Thyroid gland (tissue), 4 donors: ENCODE results near the gene PRMT3. TPM values are rescaled to one million over a fixed set of nuclear protein-coding genes. Genes with fewer than 3 reads are reported as not detected.

Experiments
- DNase-seq, 2 donors: peaks; one replicate each; pipeline ENCODE4 v3.0.0-alpha.2; 2019
- H3K27ac ChIP-seq, 3 donors: fragments of 200-600 bp; sonication (generic); 1 replicate in 2 of 3; 2 replicates in 1 of 3; pipeline ENCODE4 v1.5.1; 2016 to 2019; ENCODE audit warnings: mild to moderate bottlenecking in 1 of 3, moderate library complexity in 1 of 3
- H3K27me3 ChIP-seq: fragments of 200-600 bp; sonication (generic); one replicate; pipeline ENCODE4 v1.5.1; 2019
- H3K36me3 ChIP-seq, 2 donors: fragments of 200-600 bp; sonication (generic); one replicate each; pipeline ENCODE4 v1.5.1; 2016 to 2019
- H3K4me1 ChIP-seq, 2 donors: fragments of 200-600 bp; sonication (generic); one replicate each; pipeline ENCODE4 v1.5.1; 2017 to 2019
- H3K4me3 ChIP-seq, 3 donors: fragments of 200-600 bp; sonication (generic); replicated peaks in 1 of 3; 1 replicate in 2 of 3; 2 replicates in 1 of 3; pipeline ENCODE4 v1.5.1; 2016; ENCODE audit warnings: mild to moderate bottlenecking in 1 of 3
- H3K9me3 ChIP-seq: fragments of 200-600 bp; sonication (generic); one replicate; pipeline ENCODE4 v1.5.1; 2017
- CTCF ChIP-seq, 6 experiments: fragments of 200-600 bp in 3 of 6; fragments of 450-650 bp in 3 of 6; sonication (generic) in 3 of 6; IDR thresholded peaks; one replicate each; pipeline ENCODE4 v1.5.1; 2016 to 2019; ENCODE audit warnings: antibody characterized with exemption in 6 of 6, mild to moderate bottlenecking in 2 of 6, inconsistent platforms in 1 of 6, moderate library complexity in 1 of 6
- POLR2A ChIP-seq, 2 donors: fragments of 450-650 bp; IDR thresholded peaks; one replicate each; pipeline ENCODE4 v1.6.1; 2017; ENCODE audit warnings: antibody characterized with exemption in 2 of 2, mild to moderate bottlenecking in 2 of 2, moderate library complexity in 1 of 2
- WGBS, 2 donors: methylation state at CpG; one replicate each; pipeline ENCODE4 v1.1.5; 2017; 5-methylcytosine and 5-hydroxymethylcytosine counted together
- intact Hi-C: fragments of 100-400 bp; cut with DNase I; formaldehyde crosslinking; loops from one replicate; pipeline ENCODE4 v1.15.1; 2023
- total RNA-seq, 4 donors: library from RNA; depleted of rRNA; stranded (reverse); fragments of >200 nt; gene quantifications; one replicate each; pipeline ENCODE4 v1.2.3, GENCODE V29; 2016

The PRMT3 gene
- total RNA-seq, 4 donors from 2014 or later: 40.3 to 81.1 (median 75.3) TPM

DNA sequence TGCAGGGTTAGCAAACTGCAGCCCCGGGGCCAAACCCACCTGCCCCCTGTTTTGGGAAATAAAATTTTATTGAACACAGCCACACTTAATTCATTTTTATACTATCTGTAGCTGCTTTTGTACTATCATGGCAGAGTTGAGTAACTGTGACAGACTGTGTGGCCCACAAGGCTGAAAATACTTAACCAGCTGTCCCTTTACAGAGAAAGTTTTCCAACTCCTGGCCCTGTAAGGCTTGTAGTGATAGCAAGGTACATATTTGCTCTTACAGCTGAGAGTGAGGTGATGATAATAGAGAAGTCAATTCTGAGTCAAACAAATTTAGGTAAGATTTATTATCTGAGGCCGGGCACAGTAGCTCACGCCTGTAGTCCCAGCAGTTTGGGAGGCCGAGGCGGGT, 124.5 kb downstream of the PRMT3 start:
- intact Hi-C loops: no loop called here
- no peak for DNase-seq
- 94 to 98% methylated on average over 5 of the region's 5 CpGs for WGBS, 2 donors
- TF ChIP-seq CTCF (IDR thresholded peaks at IDR 0.05) (no peak), POLR2A (IDR thresholded peaks at IDR 0.05) (no peak)
- H3K4me1 ChIP-seq: no peaks in the 10 kb centered on the region
- no peak overlapping the region for H3K27ac ChIP-seq
- no peaks in the 10 kb centered on the region for H3K36me3 ChIP-seq
- H3K9me3 ChIP-seq: no peaks in the 10 kb centered on the region
- H3K4me3 ChIP-seq: no peak overlapping the region
- no peaks in the 10 kb centered on the region for H3K27me3 ChIP-seq

GRCh38 chr11:20512869-20513268, 125.4 kb downstream of the PRMT3 start:
- H3K4me3 ChIP-seq: no peak overlapping the region
- TF ChIP-seq POLR2A (IDR thresholded peaks at IDR 0.05): no peak
- TF ChIP-seq CTCF (IDR thresholded peaks at IDR 0.05): no peak
- H3K27me3 ChIP-seq: no peaks in the 10 kb centered on the region
- 90 to 99% methylated on average over 4 of the region's 4 CpGs for WGBS, 2 donors
- H3K27ac ChIP-seq: no peak overlapping the region
- no peaks in the 10 kb centered on the region for H3K9me3 ChIP-seq
- DNase-seq: no peak
- intact Hi-C loops: no loop called here
- H3K4me1 ChIP-seq: no peaks in the 10 kb centered on the region
- H3K36me3 ChIP-seq: no peaks in the 10 kb centered on the region

DNA sequence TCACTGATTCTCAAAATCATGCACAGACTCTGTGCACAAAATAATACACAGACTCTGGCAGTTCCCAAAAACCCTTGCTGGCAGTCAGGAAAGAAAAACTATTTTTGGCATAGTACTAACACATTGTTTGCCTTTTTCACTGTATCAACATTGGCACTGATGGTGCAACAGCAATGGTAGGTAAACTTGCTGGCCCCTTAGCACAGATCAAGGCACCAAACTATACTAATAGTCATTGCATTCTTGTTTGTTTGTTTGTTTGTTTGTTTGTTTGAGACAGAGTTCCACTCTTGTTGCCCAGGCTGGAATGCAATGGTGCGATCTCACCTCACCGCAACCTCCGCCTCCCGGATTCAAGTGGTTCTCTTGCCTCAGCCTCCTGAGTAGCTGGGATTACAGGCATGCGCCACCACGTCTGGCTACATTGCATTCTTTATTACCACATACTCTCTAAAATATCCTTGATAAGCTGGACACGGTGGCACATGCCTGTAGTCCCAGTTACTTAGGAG, 130.9 kb downstream of the PRMT3 start:
- Histone ChIP-seq H3K4me3 (no peak overlapping the region), H3K27me3 (no peaks in the 10 kb centered on the region), H3K9me3 (no peaks in the 10 kb centered on the region), H3K36me3 (no peaks in the 10 kb centered on the region), H3K4me1 (no peaks in the 10 kb centered on the region), H3K27ac (no peak overlapping the region)
- WGBS, 2 donors: 91 to 92% methylated on average over 7 of the region's 7 CpGs
- DNase-seq: no peak
- TF ChIP-seq CTCF (IDR thresholded peaks at IDR 0.05) (no peak), POLR2A (IDR thresholded peaks at IDR 0.05) (no peak)
- intact Hi-C loops: no loop called here

DNA sequence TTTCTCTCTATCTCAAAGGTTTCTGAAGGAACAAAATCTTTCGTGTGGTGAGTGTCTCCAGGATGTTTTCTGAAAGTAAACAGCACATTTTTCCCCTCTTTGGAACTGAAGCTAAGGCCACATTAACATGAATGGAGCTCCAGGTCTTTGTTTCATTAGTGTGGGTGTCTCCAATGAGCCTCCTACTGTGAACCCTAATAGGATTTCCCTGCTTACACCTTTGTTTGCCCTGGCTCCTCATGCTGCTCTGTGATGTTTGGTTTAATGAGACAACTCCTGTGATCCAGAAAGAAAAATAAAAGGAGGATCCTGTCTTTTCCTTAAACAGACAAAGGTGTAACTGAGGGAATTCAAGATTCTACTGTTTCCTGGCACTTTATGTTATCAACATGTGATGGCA, 135.0 kb downstream of the PRMT3 start:
- no peak for DNase-seq
- TF ChIP-seq CTCF (IDR thresholded peaks at IDR 0.05): no peak
- no peak for TF ChIP-seq POLR2A (IDR thresholded peaks at IDR 0.05)
- H3K27ac ChIP-seq: no peak overlapping the region
- H3K36me3 ChIP-seq: no peaks in the 10 kb centered on the region
- no peaks in the 10 kb centered on the region for H3K9me3 ChIP-seq
- H3K4me1 ChIP-seq: no peaks in the 10 kb centered on the region
- H3K27me3 ChIP-seq: no peaks in the 10 kb centered on the region
- intact Hi-C loops: no loop called here
- H3K4me3 ChIP-seq: no peak overlapping the region
- 15 to 21% methylated on average over 1 of the region's 1 CpG for WGBS, 2 donors

GRCh38 chr11:20529757-20530156, 142.2 kb downstream of the PRMT3 start:
- TF ChIP-seq POLR2A (IDR thresholded peaks at IDR 0.05) (no peak), CTCF (IDR thresholded peaks at IDR 0.05) (no peak)
- WGBS, 2 donors: 85 to 87% methylated on average over 5 of the region's 5 CpGs
- H3K4me3 ChIP-seq: no peak overlapping the region
- no peak overlapping the region for H3K27ac ChIP-seq
- no peaks in the 10 kb centered on the region for H3K4me1 ChIP-seq
- no peaks in the 10 kb centered on the region for H3K36me3 ChIP-seq
- no peaks in the 10 kb centered on the region for H3K27me3 ChIP-seq
- no peaks in the 10 kb centered on the region for H3K9me3 ChIP-seq
- no peak for DNase-seq
- intact Hi-C loops: no loop called here
